HG03378 (cell line): ENCODE measurements around the gene E2F6.
"Not testable (repeated sequence)": the region's sequence is repeated elsewhere in the genome, so short reads cannot be mapped to it uniquely, and the experiment has no call there.

Experiments
- ATAC-seq: cut with Tn5 transposase; IDR thresholded peaks from one replicate; pipeline ENCODE4 v1.9.1; 2021; ENCODE audit warnings: mild to moderate bottlenecking, moderate library complexity; ENCODE audit not compliant: unreplicated experiment

The E2F6 gene

GRCh38 chr2:11416186-11416585 lies 49.8 kb downstream of the E2F6 start:
- ATAC-seq: no peak

GRCh38 chr2:11414372-11415124 lies 51.4 kb downstream of the E2F6 start:
- no peak for ATAC-seq

GRCh38 chr2:11412449-11412810 lies 53.5 kb downstream of the E2F6 start:
- no peak for ATAC-seq

- no peak for ATAC-seq
Measured at GRCh38 chr2:11411768-11412448, 54.1 kb downstream of the E2F6 start.

- ATAC-seq: no peak
Measured at GRCh38 chr2:11411244-11411643, 54.7 kb downstream of the E2F6 start.

- ATAC-seq: no peak
Measured at GRCh38 chr2:11410101-11410500, 55.9 kb downstream of the E2F6 start.

GRCh38 chr2:11409572-11409959 lies 56.4 kb downstream of the E2F6 start:
- no peak for ATAC-seq

GRCh38 chr2:11408959-11409571 lies 56.9 kb downstream of the E2F6 start:
- ATAC-seq: no peak

GRCh38 chr2:11407413-11407812 lies 58.5 kb downstream of the E2F6 start:
- no peak for ATAC-seq

- no peak for ATAC-seq
Measured at GRCh38 chr2:11406958-11407381, 59.0 kb downstream of the E2F6 start.

GRCh38 chr2:11406267-11406957 lies 59.5 kb downstream of the E2F6 start:
- no peak for ATAC-seq

- ATAC-seq: no peak
Measured at GRCh38 chr2:11405599-11406266, 60.2 kb downstream of the E2F6 start.

GRCh38 chr2:11405074-11405406 lies 60.9 kb downstream of the E2F6 start:
- ATAC-seq: not testable (repeated sequence)

- ATAC-seq: no peak
Measured at GRCh38 chr2:11404376-11405073, 61.4 kb downstream of the E2F6 start.

GRCh38 chr2:11402436-11402835 lies 63.5 kb downstream of the E2F6 start:
- no peak for ATAC-seq

- ATAC-seq: no peak
Measured at GRCh38 chr2:11399438-11399762, 66.6 kb downstream of the E2F6 start.

- no peak for ATAC-seq
Measured at GRCh38 chr2:11398750-11399437, 67.1 kb downstream of the E2F6 start.

GRCh38 chr2:11397513-11397912 lies 68.4 kb downstream of the E2F6 start:
- ATAC-seq: no peak

GRCh38 chr2:11396467-11397445 lies 69.2 kb downstream of the E2F6 start:
- ATAC-seq: no peak
